HL-60 (cell line): ENCODE results near the gene TMBIM4.

Experiments used
- DNase-seq, 2 experiments: peaks; one replicate each; pipeline ENCODE4 v3.0.0-alpha.2; 2010 to 2020; ENCODE audit warnings: low read depth in 1 of 2, low spot score in 1 of 2
- H3K27ac ChIP-seq: fragments of 250-450 bp; sonication (Bioruptor Pico); replicated peaks from 2 replicates; pipeline ENCODE4 v1.5.1; 2020; ENCODE audit warnings: mild to moderate bottlenecking, moderate library complexity
- H3K27me3 ChIP-seq: fragments of 250-450 bp; sonication (Bioruptor Pico); 2 replicates; pipeline ENCODE4 v1.5.1; 2021; ENCODE audit warnings: mild to moderate bottlenecking, moderate library complexity; ENCODE audit not compliant: insufficient read depth, poor library complexity, severe bottlenecking
- H3K4me3 ChIP-seq: replicated peaks from 2 replicates; pipeline ENCODE4 v1.5.1; 2011; ENCODE audit warnings: mild to moderate bottlenecking, control low read depth, low read length; ENCODE audit not compliant: insufficient read depth
- GABPA ChIP-seq: IDR thresholded peaks from 2 replicates; pipeline ENCODE4 v1.6.1; 2012; ENCODE audit warnings: low read depth
- POLR2AphosphoS5 ChIP-seq: IDR thresholded peaks from 2 replicates; pipeline ENCODE4 v1.6.1; 2012; ENCODE audit warnings: low read depth
- SPI1 ChIP-seq: IDR thresholded peaks from 2 replicates; pipeline ENCODE4 v1.6.1; 2012; ENCODE audit warnings: low read depth, mild to moderate bottlenecking, borderline replicate concordance
- TF ChIP-seq, protein P1 (sequence below): IDR thresholded peaks from 2 replicates; pipeline ENCODE4 v1.6.1; 2012; ENCODE audit warnings: low read depth; ENCODE audit not compliant: insufficient replicate concordance
- TF ChIP-seq, protein P2 (sequence below): IDR thresholded peaks from one replicate; pipeline ENCODE4 v1.5.1; 2011; ENCODE audit warnings: low read length, control low read depth, inconsistent platforms; ENCODE audit not compliant: insufficient read depth

Gene TMBIM4

DNA sequence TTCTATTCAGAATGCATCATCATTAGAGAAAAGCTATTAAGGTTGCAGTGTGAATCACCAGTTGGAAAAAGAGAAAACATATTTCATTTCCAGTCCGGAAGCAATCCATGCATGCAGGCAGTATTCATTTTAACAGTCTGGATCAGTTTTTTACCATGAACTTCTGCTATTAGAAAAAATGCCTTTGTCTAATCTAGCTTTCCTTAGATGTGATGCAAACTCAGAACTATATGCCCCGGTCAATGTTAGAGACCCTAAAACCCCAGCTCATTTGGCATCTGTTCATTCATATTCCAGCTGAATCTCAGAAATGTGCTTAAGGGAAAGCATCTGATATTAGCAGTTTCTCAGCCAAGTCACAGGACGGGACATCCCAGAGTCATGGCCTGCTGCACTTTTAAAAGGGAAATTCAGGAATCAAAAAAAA, 27.7 kb upstream of the TMBIM4 start:
- Histone ChIP-seq H3K27ac (no peak overlapping the region), H3K27me3 (no peaks in the 10 kb centered on the region), H3K4me3 (no peak overlapping the region)
- no peak for DNase-seq
- TF ChIP-seq GABPA (no peak), SPI1 (no peak), POLR2AphosphoS5 (no peak)
- TF ChIP-seq, protein P1, sequence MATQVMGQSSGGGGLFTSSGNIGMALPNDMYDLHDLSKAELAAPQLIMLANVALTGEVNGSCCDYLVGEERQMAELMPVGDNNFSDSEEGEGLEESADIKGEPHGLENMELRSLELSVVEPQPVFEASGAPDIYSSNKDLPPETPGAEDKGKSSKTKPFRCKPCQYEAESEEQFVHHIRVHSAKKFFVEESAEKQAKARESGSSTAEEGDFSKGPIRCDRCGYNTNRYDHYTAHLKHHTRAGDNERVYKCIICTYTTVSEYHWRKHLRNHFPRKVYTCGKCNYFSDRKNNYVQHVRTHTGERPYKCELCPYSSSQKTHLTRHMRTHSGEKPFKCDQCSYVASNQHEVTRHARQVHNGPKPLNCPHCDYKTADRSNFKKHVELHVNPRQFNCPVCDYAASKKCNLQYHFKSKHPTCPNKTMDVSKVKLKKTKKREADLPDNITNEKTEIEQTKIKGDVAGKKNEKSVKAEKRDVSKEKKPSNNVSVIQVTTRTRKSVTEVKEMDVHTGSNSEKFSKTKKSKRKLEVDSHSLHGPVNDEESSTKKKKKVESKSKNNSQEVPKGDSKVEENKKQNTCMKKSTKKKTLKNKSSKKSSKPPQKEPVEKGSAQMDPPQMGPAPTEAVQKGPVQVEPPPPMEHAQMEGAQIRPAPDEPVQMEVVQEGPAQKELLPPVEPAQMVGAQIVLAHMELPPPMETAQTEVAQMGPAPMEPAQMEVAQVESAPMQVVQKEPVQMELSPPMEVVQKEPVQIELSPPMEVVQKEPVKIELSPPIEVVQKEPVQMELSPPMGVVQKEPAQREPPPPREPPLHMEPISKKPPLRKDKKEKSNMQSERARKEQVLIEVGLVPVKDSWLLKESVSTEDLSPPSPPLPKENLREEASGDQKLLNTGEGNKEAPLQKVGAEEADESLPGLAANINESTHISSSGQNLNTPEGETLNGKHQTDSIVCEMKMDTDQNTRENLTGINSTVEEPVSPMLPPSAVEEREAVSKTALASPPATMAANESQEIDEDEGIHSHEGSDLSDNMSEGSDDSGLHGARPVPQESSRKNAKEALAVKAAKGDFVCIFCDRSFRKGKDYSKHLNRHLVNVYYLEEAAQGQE, result no peak
- TF ChIP-seq, protein P2, sequence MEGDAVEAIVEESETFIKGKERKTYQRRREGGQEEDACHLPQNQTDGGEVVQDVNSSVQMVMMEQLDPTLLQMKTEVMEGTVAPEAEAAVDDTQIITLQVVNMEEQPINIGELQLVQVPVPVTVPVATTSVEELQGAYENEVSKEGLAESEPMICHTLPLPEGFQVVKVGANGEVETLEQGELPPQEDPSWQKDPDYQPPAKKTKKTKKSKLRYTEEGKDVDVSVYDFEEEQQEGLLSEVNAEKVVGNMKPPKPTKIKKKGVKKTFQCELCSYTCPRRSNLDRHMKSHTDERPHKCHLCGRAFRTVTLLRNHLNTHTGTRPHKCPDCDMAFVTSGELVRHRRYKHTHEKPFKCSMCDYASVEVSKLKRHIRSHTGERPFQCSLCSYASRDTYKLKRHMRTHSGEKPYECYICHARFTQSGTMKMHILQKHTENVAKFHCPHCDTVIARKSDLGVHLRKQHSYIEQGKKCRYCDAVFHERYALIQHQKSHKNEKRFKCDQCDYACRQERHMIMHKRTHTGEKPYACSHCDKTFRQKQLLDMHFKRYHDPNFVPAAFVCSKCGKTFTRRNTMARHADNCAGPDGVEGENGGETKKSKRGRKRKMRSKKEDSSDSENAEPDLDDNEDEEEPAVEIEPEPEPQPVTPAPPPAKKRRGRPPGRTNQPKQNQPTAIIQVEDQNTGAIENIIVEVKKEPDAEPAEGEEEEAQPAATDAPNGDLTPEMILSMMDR, result no peak

DNA sequence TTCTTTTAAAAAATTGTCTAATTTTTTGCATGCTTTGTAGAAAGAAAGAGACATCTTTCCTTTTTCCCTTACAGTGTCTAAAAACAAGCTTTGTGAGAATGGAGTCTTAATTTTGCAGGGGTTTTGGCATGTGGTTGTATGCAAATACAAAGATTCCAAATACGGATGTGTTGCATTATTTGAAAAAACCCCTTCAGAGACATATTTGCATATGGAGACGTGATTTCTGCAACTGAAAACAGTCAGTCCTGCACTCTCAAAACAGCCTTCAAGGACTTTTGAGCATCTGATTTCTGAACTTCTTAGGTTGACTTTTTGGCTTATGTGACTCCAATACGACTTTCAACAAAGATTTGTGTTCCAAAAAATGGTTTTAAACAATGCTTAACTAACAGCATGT, 27.0 kb upstream of the TMBIM4 start:
- DNase-seq, result no peak
- TF ChIP-seq GABPA (no peak), SPI1 (no peak), POLR2AphosphoS5 (no peak)
- TF ChIP-seq, protein P2, result no peak
- TF ChIP-seq, protein P1, result no peak
- Histone ChIP-seq H3K4me3 (no peak overlapping the region), H3K27me3 (no peaks in the 10 kb centered on the region), H3K27ac (no peak overlapping the region)

DNA sequence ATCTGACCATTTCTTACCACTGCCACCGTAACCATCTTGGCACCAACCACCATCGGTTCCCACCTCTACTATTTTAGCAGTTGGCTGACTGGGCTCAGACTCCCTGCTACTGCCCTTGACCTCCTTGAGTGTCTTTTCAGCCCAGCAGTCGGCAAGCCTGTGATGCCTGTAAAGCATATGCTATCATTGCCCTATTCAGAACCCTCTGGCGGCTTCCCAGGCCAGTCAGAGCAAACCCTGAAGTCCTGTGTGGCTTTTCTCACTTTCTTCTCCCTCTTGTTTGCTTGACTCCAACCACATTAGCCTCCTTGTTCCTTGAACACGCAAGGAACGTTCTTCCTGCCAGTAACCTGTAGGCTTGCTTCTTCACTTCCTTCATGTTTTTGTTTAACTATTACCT, 25.4 kb upstream of the TMBIM4 start:
- Histone ChIP-seq H3K4me3 (no peak overlapping the region), H3K27ac (no peak overlapping the region), H3K27me3 (no peaks in the 10 kb centered on the region)
- no peak for DNase-seq
- TF ChIP-seq SPI1 (no peak), GABPA (no peak), POLR2AphosphoS5 (no peak)
- TF ChIP-seq, protein P1, result no peak
- TF ChIP-seq, protein P2, result no peak
